Sigmoid colon (tissue), 3 donors: Measurements from ENCODE around the gene FAM135A.

Experiments used
- POLR2A ChIP-seq, 2 donors: fragments of 450-650 bp; IDR thresholded peaks; one replicate each; pipeline ENCODE4 v1.6.1; 2016; ENCODE audit warnings: antibody characterized with exemption in 2 of 2, mild to moderate bottlenecking in 2 of 2, moderate library complexity in 2 of 2
- TF ChIP-seq, protein P1 (sequence below), 4 experiments: fragments of 450-650 bp in 3 of 4; fragments of 200-600 bp in 1 of 4; IDR thresholded peaks; one replicate each; pipeline ENCODE4 v1.5.1; 2016 to 2019; ENCODE audit warnings: antibody characterized with exemption in 4 of 4, mild to moderate bottlenecking in 3 of 4, moderate library complexity in 2 of 4

- TF ChIP-seq, protein P1, sequence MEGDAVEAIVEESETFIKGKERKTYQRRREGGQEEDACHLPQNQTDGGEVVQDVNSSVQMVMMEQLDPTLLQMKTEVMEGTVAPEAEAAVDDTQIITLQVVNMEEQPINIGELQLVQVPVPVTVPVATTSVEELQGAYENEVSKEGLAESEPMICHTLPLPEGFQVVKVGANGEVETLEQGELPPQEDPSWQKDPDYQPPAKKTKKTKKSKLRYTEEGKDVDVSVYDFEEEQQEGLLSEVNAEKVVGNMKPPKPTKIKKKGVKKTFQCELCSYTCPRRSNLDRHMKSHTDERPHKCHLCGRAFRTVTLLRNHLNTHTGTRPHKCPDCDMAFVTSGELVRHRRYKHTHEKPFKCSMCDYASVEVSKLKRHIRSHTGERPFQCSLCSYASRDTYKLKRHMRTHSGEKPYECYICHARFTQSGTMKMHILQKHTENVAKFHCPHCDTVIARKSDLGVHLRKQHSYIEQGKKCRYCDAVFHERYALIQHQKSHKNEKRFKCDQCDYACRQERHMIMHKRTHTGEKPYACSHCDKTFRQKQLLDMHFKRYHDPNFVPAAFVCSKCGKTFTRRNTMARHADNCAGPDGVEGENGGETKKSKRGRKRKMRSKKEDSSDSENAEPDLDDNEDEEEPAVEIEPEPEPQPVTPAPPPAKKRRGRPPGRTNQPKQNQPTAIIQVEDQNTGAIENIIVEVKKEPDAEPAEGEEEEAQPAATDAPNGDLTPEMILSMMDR (IDR thresholded peaks at IDR 0.05), result no peak
- TF ChIP-seq POLR2A (IDR thresholded peaks at IDR 0.05), result no peak
Measured at GRCh38 chr6:70524721-70525286, 111.5 kb downstream of the FAM135A start.
